ENCODE data around the gene TBX21.

TBX21 gene

DNA sequence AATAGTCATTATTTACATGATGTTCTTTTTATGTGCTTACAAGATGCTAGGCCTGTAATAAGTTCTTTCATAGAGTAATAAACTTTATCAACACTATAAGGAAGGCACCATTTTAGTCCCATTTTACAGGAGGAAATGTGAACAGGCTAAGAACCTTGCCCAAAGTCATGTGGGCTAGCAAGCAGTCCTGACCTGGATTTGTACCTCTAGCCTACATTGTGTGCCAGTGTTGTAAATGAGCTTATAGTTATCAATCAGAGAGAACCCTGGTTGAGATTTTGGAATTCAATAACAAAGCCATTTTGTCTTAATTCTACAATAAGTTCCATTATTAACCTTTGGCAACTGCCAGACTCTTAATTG is 45.7 kb upstream of the TBX21 start:
- no peak for DNase-seq (ENCODE audit: low spot score)
- Histone ChIP-seq H3K4me3 (no peak overlapping the region), H3K27ac (no peak overlapping the region)
- TF ChIP-seq, protein P1, sequence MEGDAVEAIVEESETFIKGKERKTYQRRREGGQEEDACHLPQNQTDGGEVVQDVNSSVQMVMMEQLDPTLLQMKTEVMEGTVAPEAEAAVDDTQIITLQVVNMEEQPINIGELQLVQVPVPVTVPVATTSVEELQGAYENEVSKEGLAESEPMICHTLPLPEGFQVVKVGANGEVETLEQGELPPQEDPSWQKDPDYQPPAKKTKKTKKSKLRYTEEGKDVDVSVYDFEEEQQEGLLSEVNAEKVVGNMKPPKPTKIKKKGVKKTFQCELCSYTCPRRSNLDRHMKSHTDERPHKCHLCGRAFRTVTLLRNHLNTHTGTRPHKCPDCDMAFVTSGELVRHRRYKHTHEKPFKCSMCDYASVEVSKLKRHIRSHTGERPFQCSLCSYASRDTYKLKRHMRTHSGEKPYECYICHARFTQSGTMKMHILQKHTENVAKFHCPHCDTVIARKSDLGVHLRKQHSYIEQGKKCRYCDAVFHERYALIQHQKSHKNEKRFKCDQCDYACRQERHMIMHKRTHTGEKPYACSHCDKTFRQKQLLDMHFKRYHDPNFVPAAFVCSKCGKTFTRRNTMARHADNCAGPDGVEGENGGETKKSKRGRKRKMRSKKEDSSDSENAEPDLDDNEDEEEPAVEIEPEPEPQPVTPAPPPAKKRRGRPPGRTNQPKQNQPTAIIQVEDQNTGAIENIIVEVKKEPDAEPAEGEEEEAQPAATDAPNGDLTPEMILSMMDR (IDR thresholded peaks at IDR 0.05) = no peak

DNA sequence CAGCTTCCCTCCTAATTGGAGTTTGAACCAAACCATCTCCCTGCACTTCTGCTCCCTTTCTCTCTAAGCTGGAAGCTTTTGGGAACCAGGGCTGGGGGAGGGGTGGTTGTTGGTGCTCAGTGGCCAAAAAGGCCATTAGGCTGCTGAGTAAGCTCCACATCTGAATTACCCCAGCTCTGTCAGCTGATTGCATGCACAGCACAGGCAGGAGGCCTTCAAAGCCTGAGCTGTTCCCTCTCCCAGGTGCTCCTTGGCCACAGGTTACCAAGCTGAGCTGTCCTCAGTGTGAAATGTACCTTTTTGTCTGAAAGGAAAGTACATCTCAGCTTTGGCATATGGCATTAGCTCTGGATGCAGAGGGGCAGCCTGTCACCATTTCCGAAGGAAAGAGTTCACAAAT is 45.3 kb upstream of the TBX21 start:
- H3K4me3 ChIP-seq = no peak overlapping the region
- no peak overlapping the region for H3K27ac ChIP-seq
- DNase-seq (ENCODE audit: low spot score) = no peak
- TF ChIP-seq, protein P1 (IDR thresholded peaks at IDR 0.05) = no peak

DNA sequence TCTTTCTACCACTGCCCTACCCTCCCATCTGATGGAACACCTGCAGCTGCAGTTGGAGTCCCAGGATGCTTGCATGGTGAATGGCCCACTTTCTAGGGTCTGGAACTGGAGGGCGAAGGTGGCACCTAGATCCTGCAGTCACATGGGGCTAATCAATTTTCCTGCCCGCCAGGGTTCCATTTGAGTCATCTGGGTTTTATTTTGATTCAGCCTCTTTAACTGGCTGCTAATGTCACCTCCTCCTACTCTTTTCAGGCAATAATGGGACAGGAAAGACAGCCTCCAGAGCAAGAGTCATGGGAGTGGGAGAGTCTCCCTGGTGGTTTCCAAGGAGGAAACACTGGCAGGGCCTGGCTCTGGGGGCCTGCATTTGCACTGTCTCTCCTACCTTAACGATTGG is 42.9 kb upstream of the TBX21 start:
- DNase-seq (ENCODE audit: low spot score) = no peak
- H3K27ac ChIP-seq = no peak overlapping the region
- TF ChIP-seq, protein P1 (IDR thresholded peaks at IDR 0.05) = no peak
- H3K4me3 ChIP-seq = no peak overlapping the region

DNA sequence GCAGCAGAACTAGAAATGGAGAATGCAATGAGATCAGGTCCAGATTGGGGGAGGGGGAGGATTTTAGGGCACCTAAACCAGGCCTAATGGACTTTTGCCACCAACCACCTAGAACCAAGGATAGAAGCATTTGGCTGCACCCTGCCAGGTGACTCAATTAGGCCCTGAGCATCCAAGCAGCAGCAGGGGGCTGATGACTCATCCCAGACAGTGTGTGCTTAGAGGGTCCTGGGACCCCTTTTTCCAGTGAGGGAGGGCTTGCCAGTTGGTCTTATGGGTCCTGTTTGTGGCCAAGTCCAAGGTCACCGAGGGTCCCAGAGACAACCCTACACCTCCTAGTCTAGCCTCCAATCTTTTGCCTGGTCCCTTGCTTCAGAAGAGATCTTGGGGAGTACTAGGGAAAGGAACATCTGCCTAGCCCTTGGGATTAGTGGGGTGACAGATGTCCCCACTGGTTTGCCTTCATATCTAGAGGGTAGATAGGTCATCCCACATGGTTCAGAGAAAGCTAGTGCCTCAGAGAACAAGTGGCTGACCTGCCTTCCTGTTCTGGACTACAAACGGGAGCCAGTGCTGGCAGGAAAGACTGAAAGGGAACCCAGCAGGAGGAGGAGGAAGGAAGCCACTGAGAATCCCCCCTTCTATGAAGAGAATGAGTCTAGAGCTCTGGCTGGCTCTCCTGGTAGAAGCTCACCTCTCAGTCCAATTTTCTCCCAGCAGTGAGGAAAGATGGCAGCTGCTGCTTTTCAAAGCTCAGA is 40.7 kb upstream of the TBX21 start:
- H3K27ac ChIP-seq = no peak overlapping the region
- TF ChIP-seq, protein P1 (IDR thresholded peaks at IDR 0.05) = no peak
- DNase-seq (ENCODE audit: low spot score) = no peak
- no peak overlapping the region for H3K4me3 ChIP-seq

DNA sequence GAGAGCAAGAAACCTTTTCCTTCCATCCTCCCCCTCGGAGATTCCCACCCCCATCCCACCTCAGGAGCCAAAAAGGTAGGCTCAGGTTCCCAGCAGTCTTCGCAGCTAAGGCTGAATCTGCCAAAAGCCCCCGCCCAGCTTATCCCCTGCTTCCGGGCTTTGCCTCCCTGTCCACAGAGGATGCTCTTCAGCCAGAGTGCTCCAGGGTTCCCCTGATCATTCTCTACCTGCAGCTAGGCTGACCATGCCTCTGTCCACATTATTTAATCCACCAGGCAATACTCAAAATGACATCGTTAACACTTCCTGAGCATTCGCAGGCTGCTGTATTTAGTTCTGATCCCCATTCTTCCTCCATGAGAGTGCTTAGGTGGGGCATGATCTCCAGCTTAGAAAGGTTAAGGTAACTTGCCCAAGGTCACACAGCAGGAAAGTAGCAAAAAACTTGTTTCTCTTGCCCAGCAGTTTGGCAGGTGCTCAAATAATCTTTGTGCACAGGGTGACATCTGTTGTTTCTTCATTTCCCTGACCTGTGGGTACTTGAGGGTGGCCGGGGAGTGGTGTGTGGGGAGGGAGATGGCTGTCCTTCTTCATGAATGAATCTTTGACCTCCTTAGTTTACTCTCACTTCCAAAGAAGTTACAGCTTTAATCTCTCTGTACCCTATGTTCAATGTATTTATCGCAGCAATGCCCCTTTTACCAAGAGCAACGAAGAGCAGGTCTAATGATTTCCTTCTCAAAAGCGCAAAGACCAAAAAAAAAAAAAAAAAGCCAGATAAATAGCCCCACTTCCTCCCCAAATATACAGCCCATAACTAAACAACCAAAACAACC is 39.9 kb upstream of the TBX21 start:
- no peak for DNase-seq (ENCODE audit: low spot score)
- no peak overlapping the region for H3K27ac ChIP-seq
- peak overlapping the region; percentile 83 for H3K4me3 ChIP-seq
- TF ChIP-seq, protein P1 (IDR thresholded peaks at IDR 0.05) = no peak

DNA sequence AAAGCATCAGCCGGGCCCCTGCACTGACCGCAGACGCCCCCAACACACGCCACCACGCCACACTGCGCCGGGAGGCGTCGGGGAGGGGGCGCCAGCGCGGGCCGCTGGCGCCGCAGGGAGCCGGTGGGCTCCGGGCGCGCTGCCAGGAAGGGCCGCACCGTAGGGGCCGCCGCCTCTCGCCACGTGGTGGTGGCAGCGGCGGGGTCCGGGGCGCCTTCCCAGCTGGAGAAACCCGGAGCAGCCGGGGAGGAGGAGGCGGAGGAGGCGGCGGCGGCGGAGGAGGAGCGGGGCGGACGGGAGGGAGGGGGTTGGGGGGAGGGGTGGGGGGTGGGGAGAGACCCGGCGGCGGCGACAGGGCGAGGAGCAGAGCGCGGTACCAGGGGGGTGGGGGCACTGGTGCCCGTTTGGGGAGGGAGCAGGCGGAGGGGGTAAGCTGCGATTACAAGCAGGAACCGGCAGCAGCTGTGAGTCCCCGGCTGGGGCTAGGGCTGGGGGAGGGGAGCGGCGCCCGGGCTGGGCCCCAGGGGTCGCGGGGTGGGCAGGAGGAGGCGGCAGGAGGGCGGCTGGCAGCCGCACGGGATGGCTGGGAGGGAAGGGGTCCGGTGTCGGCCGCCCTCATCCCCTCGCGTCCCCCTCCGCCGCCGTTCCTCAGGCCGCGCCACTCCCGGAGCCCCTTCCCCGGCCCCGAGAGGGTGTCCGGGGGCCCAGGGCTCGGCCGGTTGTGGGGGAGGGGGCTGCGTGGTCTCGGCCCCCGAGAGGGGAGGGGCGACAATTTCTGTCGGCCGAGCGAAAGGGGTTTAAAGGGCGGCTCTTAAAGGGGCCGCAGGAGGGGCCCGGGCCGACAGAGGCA is 39.1 kb upstream of the TBX21 start, which contains the start of gene TBKBP1:
TSS of gene TBKBP1 (plus strand) at position 431 of the 850 bp plus-strand sequence. CDS start 1,952 bp downstream, outside the sequence.
- H3K4me3 ChIP-seq = peak within 1 kb of the TSS; percentile 83
- H3K27ac ChIP-seq = peak within 1 kb of the TSS; percentile 77 to 87
- DNase-seq (ENCODE audit: low spot score) = no peak
- TF ChIP-seq, protein P1 (IDR thresholded peaks at IDR 0.05) = no peak

All from coronary artery (tissue), 2 donors.